GM23338 (cell line): ENCODE results near the gene IGSF8.

ENCODE experiments used
- CREB1 ChIP-seq: fragments of 250-450 bp; sonication (Bioruptor Pico); IDR thresholded peaks from 2 replicates; pipeline ENCODE4 v1.5.0; 2020; ENCODE audit warnings: low read depth, mild to moderate bottlenecking, moderate library complexity
- CTCF ChIP-seq, 2 experiments: fragments of 200-600 bp in 1 of 2; sonication (generic) in 1 of 2; conservative IDR thresholded peaks; 2 replicates each; pipeline versions ENCODE4 v1.5.1 to v1.6.1; 2016 to 2017; ENCODE audit warnings: antibody characterized with exemption in 2 of 2, low read depth in 2 of 2, mild to moderate bottlenecking in 2 of 2, moderate library complexity in 1 of 2
- EZH2 ChIP-seq: fragments of 200-600 bp; sonication (generic); IDR thresholded peaks from one replicate; pipeline ENCODE4 v1.8.0; 2017; ENCODE audit warnings: antibody characterized with exemption, mild to moderate bottlenecking, low read depth; ENCODE audit not compliant: unreplicated experiment
- JUNB ChIP-seq: IDR thresholded peaks from one replicate; pipeline ENCODE4 v1.6.1; 2016; ENCODE audit warnings: antibody characterized with exemption; ENCODE audit not compliant: unreplicated experiment
- POLR2AphosphoS5 ChIP-seq: IDR thresholded peaks from 2 replicates; pipeline ENCODE4 v1.6.1; 2016; ENCODE audit warnings: antibody characterized with exemption, low read depth
- ZNF114 ChIP-seq: fragments of 250-450 bp; sonication (Bioruptor Pico); IDR thresholded peaks from 2 replicates; pipeline ENCODE4 v1.5.0; 2020; ENCODE audit warnings: mild to moderate bottlenecking, moderate library complexity
- ZNF331 ChIP-seq: fragments of 250-450 bp; sonication (Bioruptor Pico); IDR thresholded peaks from 2 replicates; pipeline ENCODE4 v1.5.0; 2020; ENCODE audit warnings: low read depth, mild to moderate bottlenecking, moderate library complexity

DNA sequence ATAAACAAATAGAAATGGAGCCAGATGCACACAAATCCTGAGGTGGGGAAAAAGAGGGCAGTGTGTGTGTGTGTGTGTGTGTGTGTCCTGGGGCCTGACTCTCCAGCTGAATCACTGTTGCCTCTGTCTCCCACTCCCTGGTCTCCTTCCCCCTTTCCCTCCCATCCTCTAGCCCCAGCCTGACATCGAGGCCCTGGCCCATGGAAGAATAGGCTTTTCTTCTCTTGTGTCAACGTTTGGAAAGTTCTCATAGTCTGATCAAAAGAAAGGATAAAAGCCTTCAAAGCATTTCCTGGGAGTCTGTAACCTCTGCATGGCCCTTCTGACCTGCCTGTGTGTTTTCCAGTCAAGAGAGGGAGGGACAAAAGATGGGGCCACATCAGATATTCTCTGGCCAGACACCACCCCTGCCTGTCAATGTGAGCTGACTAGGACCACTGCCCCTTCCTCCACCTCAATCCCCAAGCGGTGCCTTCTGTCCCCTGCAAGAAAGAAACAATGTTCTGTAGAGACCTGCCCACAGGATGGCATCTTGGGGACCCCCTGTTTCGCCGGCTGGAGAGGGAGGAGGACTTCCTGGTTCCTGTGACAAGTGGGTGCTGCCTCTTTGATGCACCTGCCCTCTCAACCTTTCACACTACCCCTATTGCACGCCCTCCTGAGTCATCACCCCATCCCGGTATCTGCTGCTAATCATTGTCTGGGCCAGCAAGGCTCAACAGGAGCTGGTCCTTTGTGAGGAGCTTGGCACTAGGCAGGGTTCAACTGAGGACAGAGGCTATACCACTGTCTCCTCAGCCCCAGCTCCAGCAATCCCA, 44.7 kb downstream of the IGSF8 start:
- TF ChIP-seq CTCF (conservative IDR thresholded peaks at IDR 0.05; ENCODE audit: low read depth in 2 of 2) (no peak), POLR2AphosphoS5 (no peak), JUNB (no peak), EZH2 (no peak), ZNF331 (CRISPR knock-in tag) (no peak), ZNF114 (CRISPR knock-in tag) (no peak), CREB1 (no peak)
